ENCODE results near the gene TRIM60. TPM values are rescaled to one million over a fixed set of nuclear protein-coding genes. Genes with fewer than 3 reads are reported as not detected.
A peak's percentile ranks its signal among the peaks of the same experiment; 100 is the strongest.
"Not testable (repeated sequence)": the region's sequence is repeated elsewhere in the genome, so short reads cannot be mapped to it uniquely, and the experiment has no call there.

TRIM60 gene
- total and polyA plus RNA-seq, 5 donors: not detected

GRCh38 chr4:165053645-165054044, 21.8 kb downstream of the TRIM60 start, which contains the start of gene TRIM75:
Gene TRIM75 (plus strand): TSS chr4:165053866. CDS start chr4:165059148, 5,282 bp downstream.
- no peak within 1 kb of the TSS for H3K4me3 ChIP-seq (ENCODE audit: low read length)
- ATAC-seq (no peak), DNase-seq (no peak)
- H3K27ac ChIP-seq (ENCODE audit: low read length): no peak within 1 kb of the TSS
- H3K9me3 ChIP-seq (ENCODE audit: control insufficient read depth, low read length): no peaks in the 10 kb centered on the region
- H3K4me1 ChIP-seq (ENCODE audit: control insufficient read depth, insufficient read depth, low read length): no peaks in the 10 kb centered on the region
- H3K27me3 ChIP-seq (ENCODE audit: control insufficient read depth, insufficient read depth): no peaks in the 10 kb centered on the region
- 84% methylated on average over 6 of the region's 6 CpGs for WGBS
- intact Hi-C loops (cut with DNase I): no loop called here

GRCh38 chr4:165055601-165056000, 23.8 kb downstream of the TRIM60 start:
- no peak for ATAC-seq
- intact Hi-C loops (cut with DNase I): no loop called here
- Histone ChIP-seq H3K4me1 (ENCODE audit: control insufficient read depth, insufficient read depth, low read length) (no peaks in the 10 kb centered on the region), H3K27ac (ENCODE audit: low read length) (no peak overlapping the region), H3K9me3 (ENCODE audit: control insufficient read depth, low read length) (no peaks in the 10 kb centered on the region), H3K4me3 (ENCODE audit: low read length) (no peak overlapping the region), H3K27me3 (ENCODE audit: control insufficient read depth, insufficient read depth) (no peaks in the 10 kb centered on the region)
- DNase-seq: no peak
- WGBS: 88% methylated on average over 9 of the region's 9 CpGs

GRCh38 chr4:165058666-165059065, 26.9 kb downstream of the TRIM60 start:
- Histone ChIP-seq H3K27ac (ENCODE audit: low read length) (no peak overlapping the region), H3K27me3 (ENCODE audit: control insufficient read depth, insufficient read depth) (no peaks in the 10 kb centered on the region), H3K9me3 (ENCODE audit: control insufficient read depth, low read length) (no peaks in the 10 kb centered on the region), H3K4me1 (ENCODE audit: control insufficient read depth, insufficient read depth, low read length) (no peaks in the 10 kb centered on the region), H3K4me3 (ENCODE audit: low read length) (no peak overlapping the region)
- ATAC-seq (no peak), DNase-seq (no peak)
- 41% methylated on average over 2 of the region's 2 CpGs for WGBS
- intact Hi-C loops (cut with DNase I): no loop called here

GRCh38 chr4:165059386-165059785, 27.6 kb downstream of the TRIM60 start:
- WGBS: 68% methylated on average over 4 of the region's 4 CpGs
- intact Hi-C loops (cut with DNase I): no loop called here
- Histone ChIP-seq H3K4me1 (ENCODE audit: control insufficient read depth, insufficient read depth, low read length) (no peaks in the 10 kb centered on the region), H3K9me3 (ENCODE audit: control insufficient read depth, low read length) (no peaks in the 10 kb centered on the region), H3K27me3 (ENCODE audit: control insufficient read depth, insufficient read depth) (no peaks in the 10 kb centered on the region), H3K4me3 (ENCODE audit: low read length) (no peak overlapping the region), H3K27ac (ENCODE audit: low read length) (no peak overlapping the region)
- ATAC-seq (no peak), DNase-seq (no peak)

- 62% methylated on average over 1 of the region's 1 CpG for WGBS
- no peak for DNase-seq
- Histone ChIP-seq H3K4me1 (ENCODE audit: control insufficient read depth, insufficient read depth, low read length) (no peaks in the 10 kb centered on the region), H3K27me3 (ENCODE audit: control insufficient read depth, insufficient read depth) (no peaks in the 10 kb centered on the region), H3K4me3 (ENCODE audit: low read length) (no peak overlapping the region), H3K9me3 (ENCODE audit: control insufficient read depth, low read length) (no peaks in the 10 kb centered on the region), H3K27ac (ENCODE audit: low read length) (no peak overlapping the region)
- intact Hi-C loops (cut with DNase I): no loop called here
- no peak for ATAC-seq
Observed at GRCh38 chr4:165060938-165061337, 29.1 kb downstream of the TRIM60 start.

- WGBS: 72% methylated on average over 1 of the region's 1 CpG
- DNase-seq (no peak), ATAC-seq (no peak)
- no peak overlapping the region for H3K27ac ChIP-seq (ENCODE audit: low read length)
- no peak overlapping the region for H3K4me3 ChIP-seq (ENCODE audit: low read length)
- intact Hi-C loops (cut with DNase I): no loop called here
- H3K27me3 ChIP-seq (ENCODE audit: control insufficient read depth, insufficient read depth): no peaks in the 10 kb centered on the region
- no peaks in the 10 kb centered on the region for H3K9me3 ChIP-seq (ENCODE audit: control insufficient read depth, low read length)
- no peaks in the 10 kb centered on the region for H3K4me1 ChIP-seq (ENCODE audit: control insufficient read depth, insufficient read depth, low read length)
Observed at GRCh38 chr4:165070560-165070959, 38.8 kb downstream of the TRIM60 start.

GRCh38 chr4:165073346-165073745, 41.5 kb downstream of the TRIM60 start:
- DNase-seq; H3K27ac ChIP-seq (ENCODE audit: low read length); ATAC-seq; H3K9me3 ChIP-seq (ENCODE audit: control insufficient read depth, low read length); H3K4me3 ChIP-seq (ENCODE audit: low read length); intact Hi-C loops (cut with DNase I); H3K27me3 ChIP-seq (ENCODE audit: control insufficient read depth, insufficient read depth); H3K4me1 ChIP-seq (ENCODE audit: control insufficient read depth, insufficient read depth, low read length): not testable (repeated sequence)
- WGBS: 24% methylated on average over 11 of the region's 11 CpGs

- ATAC-seq: no peak
- intact Hi-C loops (cut with DNase I): no loop called here
Observed at GRCh38 chr4:165077034-165077578, 45.3 kb downstream of the TRIM60 start.

GRCh38 chr4:165079476-165079875, 47.7 kb downstream of the TRIM60 start:
- peak; percentile 48 to 55 for ATAC-seq

More at GRCh38 chr4:165077034-165077578, 45.3 kb downstream of the TRIM60 start:
- H3K27me3 ChIP-seq (ENCODE audit: control insufficient read depth, insufficient read depth): no peaks in the 10 kb centered on the region
- 97% methylated on average over 5 of the region's 5 CpGs for WGBS
- H3K4me1 ChIP-seq (ENCODE audit: control insufficient read depth, insufficient read depth, low read length): no peaks in the 10 kb centered on the region
- no peak overlapping the region for H3K4me3 ChIP-seq (ENCODE audit: low read length)
- no peaks in the 10 kb centered on the region for H3K9me3 ChIP-seq (ENCODE audit: control insufficient read depth, low read length)
- DNase-seq: no peak
- no peak overlapping the region for H3K27ac ChIP-seq (ENCODE audit: low read length)

GRCh38 chr4:165084787-165085186, 53.0 kb downstream of the TRIM60 start:
- DNase-seq; intact Hi-C loops (cut with DNase I); H3K27ac ChIP-seq (ENCODE audit: low read length); ATAC-seq; H3K27me3 ChIP-seq (ENCODE audit: control insufficient read depth, insufficient read depth); H3K4me3 ChIP-seq (ENCODE audit: low read length); H3K4me1 ChIP-seq (ENCODE audit: control insufficient read depth, insufficient read depth, low read length); H3K9me3 ChIP-seq (ENCODE audit: control insufficient read depth, low read length): not testable (repeated sequence)
- 97% methylated on average over 7 of the region's 7 CpGs for WGBS

More at GRCh38 chr4:165079476-165079875, 47.7 kb downstream of the TRIM60 start:
- Histone ChIP-seq H3K4me1 (ENCODE audit: control insufficient read depth, insufficient read depth, low read length) (no peaks in the 10 kb centered on the region), H3K9me3 (ENCODE audit: control insufficient read depth, low read length) (no peaks in the 10 kb centered on the region), H3K4me3 (ENCODE audit: low read length) (no peak overlapping the region), H3K27ac (ENCODE audit: low read length) (no peak overlapping the region), H3K27me3 (ENCODE audit: control insufficient read depth, insufficient read depth) (no peaks in the 10 kb centered on the region)
- WGBS: 19% methylated on average over 6 of the region's 6 CpGs
- intact Hi-C loops (cut with DNase I): no loop called here
- DNase-seq: peak in 2 of 3 donors; percentile 40 to 64

GRCh38 chr4:165085946-165086345, 54.1 kb downstream of the TRIM60 start:
- WGBS: 92% methylated on average over 2 of the region's 2 CpGs
- no peak overlapping the region for H3K4me3 ChIP-seq (ENCODE audit: low read length)
- no peak for ATAC-seq
- H3K9me3 ChIP-seq (ENCODE audit: control insufficient read depth, low read length): no peaks in the 10 kb centered on the region
- intact Hi-C loops (cut with DNase I): no loop called here
- no peaks in the 10 kb centered on the region for H3K4me1 ChIP-seq (ENCODE audit: control insufficient read depth, insufficient read depth, low read length)
- no peak overlapping the region for H3K27ac ChIP-seq (ENCODE audit: low read length)
- no peak for DNase-seq
- no peaks in the 10 kb centered on the region for H3K27me3 ChIP-seq (ENCODE audit: control insufficient read depth, insufficient read depth)

GRCh38 chr4:165088366-165088765, 56.6 kb downstream of the TRIM60 start:
- H3K27me3 ChIP-seq (ENCODE audit: control insufficient read depth, insufficient read depth): no peaks in the 10 kb centered on the region
- WGBS: 90% methylated on average over 3 of the region's 3 CpGs
- H3K4me1 ChIP-seq (ENCODE audit: control insufficient read depth, insufficient read depth, low read length): no peaks in the 10 kb centered on the region
- intact Hi-C loops (cut with DNase I): no loop called here
- ATAC-seq (no peak), DNase-seq (no peak)
- no peak overlapping the region for H3K4me3 ChIP-seq (ENCODE audit: low read length)
- H3K27ac ChIP-seq (ENCODE audit: low read length): no peak overlapping the region
- no peaks in the 10 kb centered on the region for H3K9me3 ChIP-seq (ENCODE audit: control insufficient read depth, low read length)
